Astrocyte (in vitro differentiated cells and primary cell): ENCODE measurements around the gene SLC66A1. TPM values are rescaled to one million over a fixed set of nuclear protein-coding genes. Genes with fewer than 3 reads are reported as not detected.

ENCODE experiments used
- DNase-seq: peaks from one replicate; pipeline ENCODE4 v3.0.0-alpha.2; 2010; ENCODE audit warnings: low read depth
- FAIRE-seq: peaks from 2 replicates; lab custom pipeline; 2011; peaks lifted over from hg19 to GRCh38; lab: Jason Lieb, UNC
- H2AFZ ChIP-seq: 2 replicates; pipeline ENCODE4 v1.6.0; 2012; ENCODE audit warnings: low read depth, low read length, inconsistent platforms
- H3K27ac ChIP-seq: 2 replicates; pipeline ENCODE4 v1.5.1; 2011; ENCODE audit warnings: low read depth, low read length, inconsistent platforms
- H3K27me3 ChIP-seq: 2 replicates; pipeline ENCODE4 v1.6.0; 2011; ENCODE audit warnings: low read length, inconsistent platforms; ENCODE audit not compliant: insufficient read depth
- H3K36me3 ChIP-seq: 2 replicates; pipeline ENCODE4 v1.5.1; 2011; ENCODE audit warnings: low read length, inconsistent platforms; ENCODE audit not compliant: insufficient read depth
- H3K4me1 ChIP-seq: 2 replicates; pipeline ENCODE4 v1.5.1; 2011; ENCODE audit warnings: low read length, inconsistent platforms; ENCODE audit not compliant: insufficient read depth
- H3K4me2 ChIP-seq: 2 replicates; pipeline ENCODE4 v1.6.0; 2012; ENCODE audit warnings: low read length, inconsistent platforms
- H3K4me3 ChIP-seq: 2 replicates; pipeline ENCODE4 v1.5.1; 2011; ENCODE audit warnings: low read depth, mild to moderate bottlenecking, low read length, inconsistent platforms; ENCODE audit not compliant: insufficient read depth
- H3K79me2 ChIP-seq: 2 replicates; pipeline ENCODE4 v1.6.0; 2012; ENCODE audit warnings: mild to moderate bottlenecking, low read length, inconsistent platforms; ENCODE audit not compliant: insufficient read depth
- H3K9ac ChIP-seq: 2 replicates; pipeline ENCODE4 v1.6.0; 2012; ENCODE audit warnings: mild to moderate bottlenecking, low read length, inconsistent platforms
- H3K9me3 ChIP-seq: 2 replicates; pipeline ENCODE4 v1.5.1; 2012; ENCODE audit warnings: low read depth, mild to moderate bottlenecking, low read length, inconsistent platforms; ENCODE audit not compliant: insufficient read depth
- H4K20me1 ChIP-seq: 2 replicates; pipeline ENCODE4 v1.6.0; 2012; ENCODE audit warnings: low read length, inconsistent platforms; ENCODE audit not compliant: insufficient read depth
- H3K27ac Mint-ChIP-seq: one replicate; pipeline ENCODE4 v1.8.0; 2021; ENCODE audit warnings: mild to moderate bottlenecking, mixed read lengths; ENCODE audit not compliant: unreplicated experiment
- H3K27me3 Mint-ChIP-seq: one replicate; pipeline ENCODE4 v1.8.0; 2021; ENCODE audit warnings: low read depth, mixed read lengths; ENCODE audit not compliant: unreplicated experiment
- H3K36me3 Mint-ChIP-seq: one replicate; pipeline ENCODE4 v1.8.0; 2021; ENCODE audit warnings: low read depth, mixed read lengths; ENCODE audit not compliant: unreplicated experiment
- H3K4me1 Mint-ChIP-seq: one replicate; pipeline ENCODE4 v1.8.0; 2021; ENCODE audit warnings: low read depth, mixed read lengths; ENCODE audit not compliant: unreplicated experiment
- H3K4me3 Mint-ChIP-seq: one replicate; pipeline ENCODE4 v1.8.0; 2021; ENCODE audit warnings: mild to moderate bottlenecking, moderate library complexity, mixed read lengths; ENCODE audit not compliant: unreplicated experiment
- H3K9me3 Mint-ChIP-seq: one replicate; pipeline ENCODE4 v1.8.0; 2021; ENCODE audit warnings: mild to moderate bottlenecking, mixed read lengths; ENCODE audit not compliant: unreplicated experiment
- CTCF ChIP-seq: IDR thresholded peaks from 2 replicates; pipeline ENCODE4 v1.5.1; 2011; ENCODE audit warnings: low read depth, mild to moderate bottlenecking, inconsistent platforms, low read length, moderate library complexity; ENCODE audit not compliant: insufficient read depth
- EZH2 ChIP-seq: IDR thresholded peaks from 2 replicates; pipeline ENCODE4 v1.6.1; 2012; ENCODE audit warnings: mild to moderate bottlenecking, low read length, inconsistent platforms; ENCODE audit not compliant: insufficient read depth
- total RNA-seq: library from RNA; stranded (reverse); gene quantifications from 2 replicates; pipeline ENCODE4 v1.2.1, GENCODE V29; 2021

SLC66A1 gene
- total RNA-seq, 1 donor from 2014 or later = 21.5 TPM

- Histone ChIP-seq H3K9ac (no peak overlapping the region), H3K4me2 (no peak overlapping the region), H3K27ac (no peak overlapping the region), H3K79me2 (peaks cover 78% of the 10 kb centered on the region), H3K4me3 (no peak overlapping the region), H2AFZ (no peak overlapping the region), H4K20me1 (peaks cover 94% of the 10 kb centered on the region), H3K36me3 (peaks cover 32% of the 10 kb centered on the region), H3K9me3 (no peaks in the 10 kb centered on the region), H3K27me3 (no peaks in the 10 kb centered on the region), H3K4me1 (peaks cover 8% of the 10 kb centered on the region)
- Mint-ChIP-seq H3K9me3 (peaks cover 4% of the 10 kb centered on the region), H3K27me3 (no peaks in the 10 kb centered on the region), H3K27ac (no peak overlapping the region), H3K36me3 (peaks cover 26% of the 10 kb centered on the region), H3K4me1 (peaks cover 22% of the 10 kb centered on the region), H3K4me3 (no peak overlapping the region)
- FAIRE-seq (no peak), DNase-seq (no peak)
- TF ChIP-seq CTCF (peak; percentile 36), EZH2 (no peak)
Observed at GRCh38 chr1:19374083-19374801, 62.1 kb downstream of the SLC66A1 start.

- peaks cover 8% of the 10 kb centered on the region for H3K4me1 ChIP-seq
- no peaks in the 10 kb centered on the region for H3K27me3 Mint-ChIP-seq
- H2AFZ ChIP-seq = no peak overlapping the region
- peaks cover 4% of the 10 kb centered on the region for H3K9me3 Mint-ChIP-seq
- no peak overlapping the region for H3K4me3 ChIP-seq
- FAIRE-seq (no peak), DNase-seq (no peak)
- H3K36me3 ChIP-seq = peaks cover 36% of the 10 kb centered on the region
- H3K27ac Mint-ChIP-seq = peak overlapping the region; percentile 34
- peaks cover 22% of the 10 kb centered on the region for H3K4me1 Mint-ChIP-seq
- H4K20me1 ChIP-seq = peaks cover 94% of the 10 kb centered on the region
- no peak overlapping the region for H3K4me2 ChIP-seq
- H3K9ac ChIP-seq = no peak overlapping the region
- H3K79me2 ChIP-seq = peaks cover 79% of the 10 kb centered on the region
- no peak for TF ChIP-seq EZH2
- no peak for TF ChIP-seq CTCF
- H3K36me3 Mint-ChIP-seq = peaks cover 31% of the 10 kb centered on the region
- no peak overlapping the region for H3K4me3 Mint-ChIP-seq
- H3K27ac ChIP-seq = no peak overlapping the region
- no peaks in the 10 kb centered on the region for H3K9me3 ChIP-seq
- H3K27me3 ChIP-seq = no peaks in the 10 kb centered on the region
Observed at GRCh38 chr1:19374926-19375325, 62.8 kb downstream of the SLC66A1 start.
